Activated naive CD8-positive, alpha-beta T cell treated with anti-CD3 and anti-CD28 coated beads, Interleukin-2, amount 50 U/mL, for 16 hours (primary cell): ENCODE data around the gene NEK6.
"Not testable (repeated sequence)": the region's sequence is repeated elsewhere in the genome, so short reads cannot be mapped to it uniquely, and the experiment has no call there.

Experiments
- DNase-seq: peaks from one replicate; pipeline ENCODE4 v3.0.0-alpha.2; 2020; ENCODE audit warnings: low read depth, low spot score

Gene NEK6

DNA sequence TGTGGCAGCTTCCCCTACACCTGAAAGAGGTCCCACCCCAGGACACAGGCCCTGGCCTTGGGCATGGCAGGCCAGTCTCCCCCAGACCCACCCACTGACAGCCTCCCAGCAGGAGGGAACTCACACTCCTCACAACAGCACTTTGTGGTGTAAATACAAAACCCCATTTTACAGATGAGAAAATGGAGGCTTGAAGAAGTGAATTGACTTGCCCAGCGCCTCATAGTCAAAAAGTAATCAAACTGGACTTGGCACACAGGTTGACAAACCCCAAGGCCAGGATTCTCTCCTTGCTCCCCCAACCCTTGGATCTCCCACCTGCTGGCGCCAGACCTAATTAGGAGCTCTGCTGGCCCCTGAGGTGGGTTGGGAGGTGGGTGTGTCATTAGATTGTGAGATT lies 29.2 kb upstream of the NEK6 start:
- DNase-seq = no peak

GRCh38 chr9:124231095-124231737 lies 26.5 kb upstream of the NEK6 start:
- no peak for DNase-seq

- no peak for DNase-seq
Measured at GRCh38 chr9:124238546-124239140, 19.1 kb upstream of the NEK6 start.

DNA sequence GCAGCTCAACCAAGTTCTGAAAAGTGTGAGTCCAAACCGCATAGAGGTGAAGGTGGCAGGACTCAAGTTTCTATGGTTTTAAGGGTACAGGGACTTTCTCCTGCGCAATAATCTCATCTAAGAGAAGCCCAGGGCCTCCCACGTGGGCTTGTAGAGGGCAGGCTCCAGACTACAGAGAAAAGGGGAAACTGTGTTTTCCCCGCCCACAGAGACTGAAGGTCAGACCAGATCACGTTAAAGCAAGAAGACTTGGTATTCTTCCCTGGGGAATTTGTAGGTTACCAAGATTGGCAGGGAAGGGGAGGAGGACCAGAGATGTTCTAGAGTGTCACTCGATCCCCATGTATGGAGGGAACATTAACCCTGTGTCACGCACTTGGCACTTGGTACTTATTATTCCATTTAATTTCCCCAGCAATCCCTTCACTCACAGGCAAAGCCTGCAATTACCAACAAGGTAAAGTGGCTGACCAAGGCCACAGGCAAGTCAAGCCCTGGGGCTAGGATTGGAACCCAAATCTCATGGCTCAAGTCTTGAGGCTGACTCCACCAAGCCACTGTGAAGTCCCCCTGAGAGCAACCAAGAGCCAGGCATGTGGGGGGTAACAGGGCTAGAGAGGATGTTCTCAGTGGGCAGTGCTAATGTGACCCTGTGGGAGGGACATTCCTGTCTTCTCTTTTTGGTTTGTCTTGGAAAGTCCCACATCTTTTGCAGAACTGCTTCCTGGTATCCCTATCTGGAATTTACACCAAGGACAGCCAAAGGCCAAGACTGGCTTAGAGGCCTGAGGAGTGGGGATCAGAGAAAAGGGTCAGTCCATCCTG lies 18.3 kb upstream of the NEK6 start:
- DNase-seq = no peak

- no peak for DNase-seq
Measured at GRCh38 chr9:124242331-124243194, 15.2 kb upstream of the NEK6 start.

DNA sequence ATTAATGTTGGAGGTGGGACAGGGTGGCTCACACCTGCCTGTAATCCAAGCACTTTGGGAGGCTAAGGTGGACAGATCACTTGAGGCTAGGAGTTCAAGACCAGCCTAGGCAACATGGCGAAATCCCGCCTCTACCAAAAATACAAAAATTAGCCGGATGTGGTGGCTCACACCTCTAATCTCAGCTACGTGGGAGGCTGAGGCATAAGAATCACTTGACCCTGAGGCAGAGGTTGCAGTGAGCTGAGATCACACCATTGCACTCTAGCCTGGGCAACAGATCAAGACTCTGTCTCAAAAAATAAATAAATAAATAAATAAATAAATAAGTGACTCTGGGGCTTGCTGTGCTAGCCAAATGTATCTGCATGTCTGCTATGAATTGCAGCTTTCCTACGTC lies 10.4 kb upstream of the NEK6 start:
- DNase-seq = not testable (repeated sequence)

- no peak for DNase-seq
Measured at GRCh38 chr9:124248066-124248465, 9.7 kb upstream of the NEK6 start.

DNA sequence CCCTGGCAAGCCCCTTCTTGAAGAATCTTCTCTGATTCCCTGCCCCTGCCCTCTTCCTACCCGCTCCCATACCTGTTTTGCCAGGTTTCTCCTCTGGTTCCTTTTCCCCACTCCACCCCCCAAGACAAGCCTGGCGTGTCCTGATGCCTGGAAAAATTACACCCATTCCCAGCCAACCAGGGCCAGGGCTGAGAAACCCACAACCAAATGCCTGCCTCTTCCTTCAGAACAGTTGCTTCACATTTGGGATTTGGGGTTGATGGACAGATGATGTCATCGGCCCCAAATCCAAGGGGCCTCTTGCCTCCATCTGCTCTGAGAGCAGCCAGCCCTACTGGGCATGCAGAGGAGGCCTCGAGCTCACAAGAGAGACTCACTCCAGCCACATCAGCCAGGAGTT lies 8.8 kb upstream of the NEK6 start:
- DNase-seq = no peak

DNA sequence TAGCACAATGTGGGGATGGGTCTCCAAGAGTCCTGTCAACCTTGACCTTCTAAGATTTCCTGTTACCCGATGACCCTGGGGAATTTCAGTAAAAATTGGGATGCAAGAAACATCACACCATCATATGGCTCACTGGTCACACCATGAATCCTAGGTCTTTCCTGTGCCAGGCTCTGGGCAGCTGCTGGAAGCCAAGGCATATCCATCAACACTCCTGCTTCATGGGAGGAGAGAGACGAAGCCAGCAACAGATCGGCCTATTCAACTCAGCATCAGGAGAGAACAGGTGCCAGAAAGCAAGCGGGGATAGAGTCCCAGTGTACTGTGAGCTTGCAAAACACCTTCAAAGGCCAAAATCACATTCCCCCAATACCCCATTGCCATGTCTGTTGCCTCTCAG lies 6.5 kb upstream of the NEK6 start:
- no peak for DNase-seq

GRCh38 chr9:124251605-124252378 lies 6.0 kb upstream of the NEK6 start:
- DNase-seq = no peak

GRCh38 chr9:124252878-124253277 lies 4.9 kb upstream of the NEK6 start:
- DNase-seq = not testable (repeated sequence)

DNA sequence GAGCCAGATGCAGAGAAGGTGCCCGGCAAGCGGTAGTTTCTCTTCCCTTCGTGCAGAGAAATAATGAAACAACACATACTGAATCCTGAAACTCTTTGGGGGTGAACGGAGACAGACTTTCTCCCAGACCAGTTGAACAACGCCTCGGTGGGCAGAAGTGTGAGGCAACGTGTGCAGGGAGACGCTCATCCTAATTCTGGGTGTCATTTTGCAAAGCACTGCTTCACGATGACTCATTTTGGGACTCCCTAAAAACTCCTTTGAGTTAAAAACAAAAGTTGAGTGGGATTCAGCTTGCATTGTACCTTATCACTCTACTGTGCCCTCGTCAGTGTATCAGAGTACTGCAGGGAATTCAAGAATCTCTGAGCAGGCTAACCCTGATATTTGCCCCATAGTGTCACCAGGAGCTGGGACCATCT lies 3.5 kb upstream of the NEK6 start:
- no peak for DNase-seq

GRCh38 chr9:124255222-124255621 lies 2.5 kb upstream of the NEK6 start:
- DNase-seq = no peak

GRCh38 chr9:124256517-124257069 lies 1.2 kb upstream of the NEK6 start:
- no peak for DNase-seq

GRCh38 chr9:124257070-124257843 lies 492 bp upstream of the NEK6 start:
- DNase-seq = no peak

- no peak for DNase-seq
Measured at GRCh38 chr9:124258607-124259157, 933 bp downstream of the NEK6 start.

DNA sequence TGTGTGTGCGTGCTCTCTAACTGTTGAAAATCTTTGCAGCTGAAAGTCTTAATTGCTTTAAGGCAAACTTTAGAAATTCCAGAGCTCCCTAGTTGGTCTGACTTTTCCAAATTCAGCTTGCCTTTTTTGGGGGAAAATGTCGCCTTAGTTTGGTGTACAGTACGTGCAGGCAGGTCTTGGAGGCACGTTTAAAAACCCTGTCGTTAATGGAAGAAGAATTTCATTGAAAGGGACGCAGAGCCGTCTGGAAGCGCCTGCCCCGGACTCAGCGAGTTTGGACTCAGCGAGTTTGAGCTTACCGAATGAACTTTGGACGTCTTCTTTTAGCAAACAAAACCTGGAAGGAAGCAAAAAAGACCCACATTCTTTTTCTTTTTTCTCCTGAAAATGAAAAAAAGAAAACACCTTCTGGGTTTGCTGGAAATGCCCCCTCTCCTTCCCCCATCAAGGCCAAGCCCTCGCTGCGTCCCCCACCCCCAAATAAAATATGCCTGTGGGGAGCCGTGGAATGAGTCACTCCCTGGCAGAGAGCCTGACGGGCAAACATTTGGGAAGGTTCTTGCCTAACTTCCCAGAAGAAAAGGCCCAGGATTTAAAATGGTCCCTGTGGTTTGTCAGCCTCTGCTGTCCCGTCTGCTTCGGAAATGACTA lies 1.5 kb downstream of the NEK6 start:
- no peak for DNase-seq

- DNase-seq = no peak
Measured at GRCh38 chr9:124260769-124261603, 3.2 kb downstream of the NEK6 start.
